GM18867 (cell line): Measurements from ENCODE around the gene MCF2L.
"Not testable (repeated sequence)": the region's sequence is repeated elsewhere in the genome, so short reads cannot be mapped to it uniquely, and the experiment has no call there.

Experiments used
- ATAC-seq: cut with Tn5 transposase; IDR thresholded peaks from one replicate; pipeline ENCODE4 v1.9.1; 2021; ENCODE audit warnings: mild to moderate bottlenecking, moderate library complexity; ENCODE audit not compliant: unreplicated experiment

The MCF2L gene

GRCh38 chr13:113045251-113046127 lies 76.5 kb downstream of the MCF2L start:
- ATAC-seq = no peak

- no peak for ATAC-seq
Observed at GRCh38 chr13:113046128-113046882, 77.3 kb downstream of the MCF2L start.

- ATAC-seq = no peak
Observed at GRCh38 chr13:113046883-113047244, 77.8 kb downstream of the MCF2L start.

- no peak for ATAC-seq
Observed at GRCh38 chr13:113047587-113047986, 78.6 kb downstream of the MCF2L start.

- ATAC-seq = no peak
Observed at GRCh38 chr13:113048766-113049165, 79.8 kb downstream of the MCF2L start.

GRCh38 chr13:113049521-113049941 lies 80.5 kb downstream of the MCF2L start:
- no peak for ATAC-seq

- no peak for ATAC-seq
Observed at GRCh38 chr13:113049981-113050380, 81.0 kb downstream of the MCF2L start.

- ATAC-seq = no peak
Observed at GRCh38 chr13:113050734-113051431, 81.9 kb downstream of the MCF2L start.

GRCh38 chr13:113051641-113052040 lies 82.6 kb downstream of the MCF2L start:
- ATAC-seq = no peak

GRCh38 chr13:113052206-113052605 lies 83.2 kb downstream of the MCF2L start:
- no peak for ATAC-seq

GRCh38 chr13:113052971-113053370 lies 84.0 kb downstream of the MCF2L start:
- ATAC-seq = no peak

GRCh38 chr13:113053376-113053775 lies 84.4 kb downstream of the MCF2L start:
- ATAC-seq = no peak

GRCh38 chr13:113053801-113054604 lies 85.0 kb downstream of the MCF2L start:
- no peak for ATAC-seq

- no peak for ATAC-seq
Observed at GRCh38 chr13:113057084-113057483, 88.1 kb downstream of the MCF2L start.

- ATAC-seq = not testable (repeated sequence)
Observed at GRCh38 chr13:113057559-113057958, 88.5 kb downstream of the MCF2L start.

GRCh38 chr13:113058129-113058987 lies 89.3 kb downstream of the MCF2L start:
- ATAC-seq = no peak

- no peak for ATAC-seq
Observed at GRCh38 chr13:113058988-113059850, 90.2 kb downstream of the MCF2L start.

- ATAC-seq = no peak
Observed at GRCh38 chr13:113059891-113060290, 90.9 kb downstream of the MCF2L start.
